Measurements from ENCODE around the gene RHO. TPM values are rescaled to one million over a fixed set of nuclear protein-coding genes. Genes with fewer than 3 reads are reported as not detected.
"Not testable (repeated sequence)": the region's sequence is repeated elsewhere in the genome, so short reads cannot be mapped to it uniquely, and the experiment has no call there.

The RHO gene
- total RNA-seq (2014; rRNA removed; shearing (Covaris generic)): not detected in 2 replicates

DNA sequence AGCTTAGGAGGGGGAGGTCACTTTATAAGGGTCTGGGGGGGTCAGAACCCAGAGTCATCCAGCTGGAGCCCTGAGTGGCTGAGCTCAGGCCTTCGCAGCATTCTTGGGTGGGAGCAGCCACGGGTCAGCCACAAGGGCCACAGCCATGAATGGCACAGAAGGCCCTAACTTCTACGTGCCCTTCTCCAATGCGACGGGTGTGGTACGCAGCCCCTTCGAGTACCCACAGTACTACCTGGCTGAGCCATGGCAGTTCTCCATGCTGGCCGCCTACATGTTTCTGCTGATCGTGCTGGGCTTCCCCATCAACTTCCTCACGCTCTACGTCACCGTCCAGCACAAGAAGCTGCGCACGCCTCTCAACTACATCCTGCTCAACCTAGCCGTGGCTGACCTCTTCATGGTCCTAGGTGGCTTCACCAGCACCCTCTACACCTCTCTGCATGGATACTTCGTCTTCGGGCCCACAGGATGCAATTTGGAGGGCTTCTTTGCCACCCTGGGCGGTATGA lies at the start of gene RHO:
RHO (plus strand) TSS at position 51 of the 512 bp plus-strand sequence; CDS start at position 146, 95 bp downstream.
- DNase-seq (ENCODE audit: low spot score): no peak

GRCh38 chr3:129481225-129481765 lies 47.1 kb upstream of the RHO start:
- DNase-seq (ENCODE audit: low spot score): not testable (repeated sequence)

GRCh38 chr3:129481766-129482332 lies 46.6 kb upstream of the RHO start:
- DNase-seq (ENCODE audit: low spot score): no peak

GRCh38 chr3:129482721-129483120 lies 45.7 kb upstream of the RHO start:
- DNase-seq (ENCODE audit: low spot score): no peak

GRCh38 chr3:129483870-129484269 lies 44.6 kb upstream of the RHO start:
- DNase-seq (ENCODE audit: low spot score): no peak

- DNase-seq (ENCODE audit: low spot score): not testable (repeated sequence)
These were observed 43.3 kb upstream of the RHO start for GRCh38 chr3:129485146-129485545.

- DNase-seq (ENCODE audit: low spot score): peak; percentile 90
These were observed 42.4 kb upstream of the RHO start for GRCh38 chr3:129485721-129486663.

- no peak for DNase-seq (ENCODE audit: low spot score)
These were observed 41.8 kb upstream of the RHO start for GRCh38 chr3:129486664-129487035.

GRCh38 chr3:129487183-129487867 lies 41.1 kb upstream of the RHO start:
- no peak for DNase-seq (ENCODE audit: low spot score)

GRCh38 chr3:129487868-129488335 lies 40.5 kb upstream of the RHO start:
- DNase-seq (ENCODE audit: low spot score): not testable (repeated sequence)

- not testable (repeated sequence) for DNase-seq (ENCODE audit: low spot score)
These were observed 39.2 kb upstream of the RHO start for GRCh38 chr3:129489258-129489657.

GRCh38 chr3:129490273-129490675 lies 38.2 kb upstream of the RHO start:
- DNase-seq (ENCODE audit: low spot score): peak; percentile 97

GRCh38 chr3:129491077-129491476 lies 37.4 kb upstream of the RHO start:
- not testable (repeated sequence) for DNase-seq (ENCODE audit: low spot score)

GRCh38 chr3:129491794-129492193 lies 36.6 kb upstream of the RHO start:
- no peak for DNase-seq (ENCODE audit: low spot score)

GRCh38 chr3:129492691-129493090 lies 35.7 kb upstream of the RHO start:
- no peak for DNase-seq (ENCODE audit: low spot score)

GRCh38 chr3:129493206-129493605 lies 35.2 kb upstream of the RHO start:
- no peak for DNase-seq (ENCODE audit: low spot score)

- DNase-seq (ENCODE audit: low spot score): peak; percentile 35
These were observed 33.9 kb upstream of the RHO start for GRCh38 chr3:129494499-129494898.

GRCh38 chr3:129495006-129495639 lies 33.3 kb upstream of the RHO start:
- peak; percentile 90 for DNase-seq (ENCODE audit: low spot score)

DNA sequence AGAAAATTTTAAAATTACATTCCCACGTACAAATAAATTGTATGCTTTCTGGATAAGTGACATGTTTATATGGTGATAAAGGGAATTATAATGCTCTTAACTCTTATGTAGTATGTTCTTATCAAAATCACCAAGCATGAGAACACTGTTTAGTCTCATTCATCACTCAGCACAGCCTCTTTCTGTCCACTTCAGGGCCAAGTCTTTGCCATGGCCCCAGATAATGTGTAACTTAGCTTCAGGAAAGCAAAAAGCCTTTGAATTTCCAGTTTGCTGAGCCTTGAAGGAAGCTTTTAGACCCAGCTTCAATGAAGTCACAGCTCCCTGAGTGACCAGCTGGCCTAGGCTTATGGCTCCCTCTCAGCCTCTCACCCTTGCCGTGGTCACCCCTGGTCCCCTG lies 30.6 kb upstream of the RHO start:
- DNase-seq (ENCODE audit: low spot score): not testable (repeated sequence)

- not testable (repeated sequence) for DNase-seq (ENCODE audit: low spot score)
These were observed 29.6 kb upstream of the RHO start for GRCh38 chr3:129498603-129499488.

Data from A172 (cell line).